GM12878 (cell line): ENCODE results near the gene SLC25A11. TPM values are rescaled to one million over a fixed set of nuclear protein-coding genes. Genes with fewer than 3 reads are reported as not detected.

ENCODE experiments used
- BACH1 ChIP-seq: fragments of 450-650 bp; IDR thresholded peaks from 2 replicates; pipeline ENCODE4 v1.6.1; 2017; ENCODE audit warnings: mild to moderate bottlenecking, borderline replicate concordance
- IKZF1 ChIP-seq: fragments of 450-650 bp; conservative IDR thresholded peaks from 2 replicates; pipeline ENCODE4 v1.6.1; 2017; ENCODE audit warnings: antibody characterized with exemption, mild to moderate bottlenecking
- KLF5 ChIP-seq: fragments of 450-650 bp; IDR thresholded peaks from 2 replicates; pipeline ENCODE4 v1.6.1; 2014; ENCODE audit warnings: mild to moderate bottlenecking; ENCODE audit not compliant: partially characterized antibody
- MTA2 ChIP-seq: fragments of 450-650 bp; IDR thresholded peaks from 2 replicates; pipeline ENCODE4 v1.6.1; 2016; ENCODE audit warnings: low read depth, mild to moderate bottlenecking, moderate library complexity
- MXI1 ChIP-seq: fragments of 150-350 bp; IDR thresholded peaks from 2 replicates; pipeline ENCODE4 v1.6.1; 2011; ENCODE audit warnings: low read depth, mild to moderate bottlenecking, inconsistent platforms, low read length, improper control_type of control experiment
- NR2C1 ChIP-seq: fragments of 450-650 bp; IDR thresholded peaks from 2 replicates; pipeline ENCODE4 v1.6.1; 2017; ENCODE audit warnings: antibody characterized with exemption, mild to moderate bottlenecking, moderate library complexity
- PBX3 ChIP-seq: IDR thresholded peaks from 2 replicates; pipeline ENCODE4 v1.6.1; 2011; ENCODE audit warnings: mild to moderate bottlenecking, low read depth, low read length, moderate library complexity; ENCODE audit not compliant: insufficient replicate concordance
- RELB ChIP-seq: fragments of 450-650 bp; IDR thresholded peaks from 2 replicates; pipeline ENCODE4 v1.6.1; 2017; ENCODE audit warnings: low read depth, mild to moderate bottlenecking, moderate library complexity
- ZNF207 ChIP-seq: fragments of 450-650 bp; IDR thresholded peaks from 2 replicates; pipeline ENCODE4 v1.6.1; 2014; ENCODE audit warnings: antibody characterized with exemption, mild to moderate bottlenecking, borderline replicate concordance
- ZNF274 ChIP-seq: IDR thresholded peaks from one replicate; pipeline ENCODE4 v1.8.0; 2011; ENCODE audit not compliant: insufficient read length, insufficient read depth
- ZNF592 ChIP-seq: fragments of 450-650 bp; IDR thresholded peaks from 2 replicates; pipeline ENCODE4 v1.6.1; 2017; ENCODE audit warnings: mild to moderate bottlenecking, moderate library complexity
- ZZZ3 ChIP-seq: IDR thresholded peaks from 2 replicates; pipeline ENCODE4 v1.6.1; 2011; ENCODE audit warnings: low read depth; ENCODE audit not compliant: control insufficient read depth, insufficient read length
- polyA plus RNA-seq, 11 experiments: library from polyadenylated mRNA; depleted of rRNA in 4 of 11; unstranded in 6 of 11; stranded (reverse) in 5 of 11; fragments of >200 nt; fragmentation: Nextera tagmentation in 4 of 11; fragmentation: Illumina TruSeq in 1 of 11; extraction: Ambion mirVana in 4 of 11; extraction: Trizol in 1 of 11; gene quantifications; 1 replicate in 1 of 11; 2 replicates in 10 of 11; pipeline versions ENCODE4 v1.2.1 to v1.2.3, GENCODE V29; 2011 to 2016; ENCODE audit warnings: inconsistent platforms in 2 of 11, missing spikeins in 2 of 11, low read depth in 1 of 11
- total RNA-seq, 4 experiments: library from RNA; depleted of rRNA in 3 of 4; stranded (reverse); fragments of >200 nt in 3 of 4; fragmentation: Illumina TruSeq in 1 of 4; extraction: Trizol in 1 of 4; gene quantifications; 2 replicates each; pipeline versions ENCODE4 v1.2.1 to v1.2.3, GENCODE V29; 2013 to 2021
- TF ChIP-seq, protein P1 (sequence below): fragments of 450-650 bp; IDR thresholded peaks from 2 replicates; pipeline ENCODE4 v1.6.1; 2018; ENCODE audit warnings: mild to moderate bottlenecking, low read depth, moderate library complexity; ENCODE audit not compliant: partially characterized antibody
- TF ChIP-seq, protein P2 (sequence below): fragments of 450-650 bp; IDR thresholded peaks from 2 replicates; pipeline ENCODE4 v1.6.1; 2016; ENCODE audit warnings: mild to moderate bottlenecking

Gene SLC25A11
- total and polyA plus RNA-seq, 10 of the 15 experiments (the other 5 are each of a cell fraction or from before 2014, with no cell fraction given) = 5.8 to 142 (median 65.0) TPM

- TF ChIP-seq PBX3 = peak; percentile 39
- TF ChIP-seq, protein P1, sequence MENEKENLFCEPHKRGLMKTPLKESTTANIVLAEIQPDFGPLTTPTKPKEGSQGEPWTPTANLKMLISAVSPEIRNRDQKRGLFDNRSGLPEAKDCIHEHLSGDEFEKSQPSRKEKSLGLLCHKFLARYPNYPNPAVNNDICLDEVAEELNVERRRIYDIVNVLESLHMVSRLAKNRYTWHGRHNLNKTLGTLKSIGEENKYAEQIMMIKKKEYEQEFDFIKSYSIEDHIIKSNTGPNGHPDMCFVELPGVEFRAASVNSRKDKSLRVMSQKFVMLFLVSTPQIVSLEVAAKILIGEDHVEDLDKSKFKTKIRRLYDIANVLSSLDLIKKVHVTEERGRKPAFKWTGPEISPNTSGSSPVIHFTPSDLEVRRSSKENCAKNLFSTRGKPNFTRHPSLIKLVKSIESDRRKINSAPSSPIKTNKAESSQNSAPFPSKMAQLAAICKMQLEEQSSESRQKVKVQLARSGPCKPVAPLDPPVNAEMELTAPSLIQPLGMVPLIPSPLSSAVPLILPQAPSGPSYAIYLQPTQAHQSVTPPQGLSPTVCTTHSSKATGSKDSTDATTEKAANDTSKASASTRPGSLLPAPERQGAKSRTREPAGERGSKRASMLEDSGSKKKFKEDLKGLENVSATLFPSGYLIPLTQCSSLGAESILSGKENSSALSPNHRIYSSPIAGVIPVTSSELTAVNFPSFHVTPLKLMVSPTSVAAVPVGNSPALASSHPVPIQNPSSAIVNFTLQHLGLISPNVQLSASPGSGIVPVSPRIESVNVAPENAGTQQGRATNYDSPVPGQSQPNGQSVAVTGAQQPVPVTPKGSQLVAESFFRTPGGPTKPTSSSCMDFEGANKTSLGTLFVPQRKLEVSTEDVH = no peak
- TF ChIP-seq ZNF592 = peak; percentile 93
- TF ChIP-seq ZNF207 = peak; percentile 44; the same call in 1 of the 2 replicates
- TF ChIP-seq, protein P2, sequence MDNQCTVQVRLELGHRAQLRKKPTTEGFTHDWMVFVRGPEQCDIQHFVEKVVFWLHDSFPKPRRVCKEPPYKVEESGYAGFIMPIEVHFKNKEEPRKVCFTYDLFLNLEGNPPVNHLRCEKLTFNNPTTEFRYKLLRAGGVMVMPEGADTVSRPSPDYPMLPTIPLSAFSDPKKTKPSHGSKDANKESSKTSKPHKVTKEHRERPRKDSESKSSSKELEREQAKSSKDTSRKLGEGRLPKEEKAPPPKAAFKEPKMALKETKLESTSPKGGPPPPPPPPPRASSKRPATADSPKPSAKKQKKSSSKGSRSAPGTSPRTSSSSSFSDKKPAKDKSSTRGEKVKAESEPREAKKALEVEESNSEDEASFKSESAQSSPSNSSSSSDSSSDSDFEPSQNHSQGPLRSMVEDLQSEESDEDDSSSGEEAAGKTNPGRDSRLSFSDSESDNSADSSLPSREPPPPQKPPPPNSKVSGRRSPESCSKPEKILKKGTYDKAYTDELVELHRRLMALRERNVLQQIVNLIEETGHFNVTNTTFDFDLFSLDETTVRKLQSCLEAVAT = 0 out of 2 replicates have a peak, but pooled peaks have one; percentile 28
- peak; percentile 79 for TF ChIP-seq IKZF1
- TF ChIP-seq MTA2 = peak; percentile 36; the same call in 1 of the 2 replicates
- TF ChIP-seq ZNF274 = no peak
- TF ChIP-seq KLF5 = peak; percentile 14
- TF ChIP-seq MXI1 = peak; percentile 73; the same call in 1 of the 2 replicates
- TF ChIP-seq BACH1 = 0 out of 2 replicates have a peak, but pooled peaks have one; percentile 38
- TF ChIP-seq ZZZ3 = no peak
- peak; percentile 52 for TF ChIP-seq NR2C1
- TF ChIP-seq RELB = peak; percentile 96
Observed at GRCh38 chr17:4967539-4968485, 28.0 kb upstream of the SLC25A11 start, which contains the start of gene SPAG7 (continued).
